Retina (tissue), 1 donor: ENCODE results near the gene RPL26.
"Not testable (repeated sequence)": the region's sequence is repeated elsewhere in the genome, so short reads cannot be mapped to it uniquely, and the experiment has no call there.

ENCODE experiments used
- DNase-seq: peaks from one replicate; pipeline ENCODE4 v3.0.0-alpha.2; 2016

Gene RPL26

DNA sequence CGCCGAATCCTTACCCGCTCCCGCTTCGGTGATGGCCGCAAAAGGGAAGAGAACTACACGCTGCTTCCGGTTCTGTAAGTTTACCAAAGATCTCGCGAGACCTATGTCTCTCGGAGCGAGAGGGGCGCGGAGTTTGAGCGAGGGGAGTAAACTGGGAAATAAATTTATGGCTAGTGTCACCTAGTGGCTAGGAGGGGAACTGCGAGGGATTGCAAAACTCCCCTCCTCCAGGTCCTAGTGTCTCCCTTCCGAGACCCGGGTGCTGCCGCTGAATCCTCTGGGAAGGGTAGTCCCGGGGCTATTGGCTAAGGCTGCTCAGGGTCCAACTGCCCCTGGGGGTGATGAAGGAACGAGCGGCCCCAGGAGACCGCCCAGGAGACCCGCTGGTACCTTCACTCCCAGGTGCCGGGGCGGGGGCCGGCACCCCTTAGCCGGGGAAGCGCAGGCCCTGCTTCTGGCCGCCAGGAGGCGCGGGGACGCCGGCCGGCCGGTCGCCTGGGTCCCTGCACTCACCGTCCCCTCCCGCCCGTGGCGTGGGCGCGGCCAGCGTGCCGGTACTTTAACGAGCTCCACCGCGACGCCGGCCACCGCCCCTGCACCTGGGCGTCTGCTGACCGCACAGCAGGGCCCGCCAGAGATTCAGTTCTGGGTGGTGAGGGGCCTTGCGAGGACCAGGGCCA is at the start of gene RPL26:
Gene RPL26 (minus strand): TSS at position 51 of the 680 bp plus-strand sequence. CDS start 883 bp downstream, outside the sequence.
- peak; percentile 100 for DNase-seq

DNA sequence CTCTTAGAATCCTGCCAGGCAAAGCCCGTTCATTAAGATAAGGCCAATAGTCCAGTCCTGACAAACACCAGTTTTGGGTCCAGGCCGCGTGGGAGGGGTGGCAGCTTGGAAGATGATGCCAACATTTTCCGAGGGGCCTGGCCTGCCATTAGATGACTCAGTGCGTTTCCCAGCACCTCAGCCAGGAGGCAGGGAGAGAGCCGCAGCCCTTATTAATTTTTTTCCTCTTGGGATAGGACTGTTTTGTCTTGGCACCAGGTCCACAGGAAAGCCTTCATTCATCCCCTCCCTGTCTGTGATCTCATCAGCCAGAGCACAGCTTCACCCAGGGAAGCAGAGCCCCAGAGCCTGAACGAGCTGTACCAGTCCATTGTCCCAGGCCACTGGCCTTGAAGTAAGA is 48.0 kb upstream of the RPL26 start:
- DNase-seq, result no peak

DNA sequence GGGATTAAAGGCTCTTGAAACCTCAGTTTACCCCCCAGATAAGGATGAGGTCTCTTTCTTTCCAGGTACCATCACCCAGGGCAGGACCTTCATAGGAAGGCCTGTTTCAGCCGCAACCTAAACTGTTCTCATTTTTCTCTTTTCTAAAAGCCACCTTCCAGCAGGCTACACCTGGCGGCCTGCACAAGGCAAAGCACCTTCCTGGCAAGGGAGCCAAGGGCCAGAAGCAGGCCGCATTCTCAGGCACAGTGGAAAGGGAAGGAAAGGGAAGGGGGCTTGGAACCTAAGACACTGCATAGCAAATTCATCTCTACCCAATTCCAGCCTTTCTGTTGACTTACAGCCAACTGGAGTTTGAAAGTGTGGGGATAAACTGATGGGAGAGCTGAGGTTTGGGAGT is 43.8 kb upstream of the RPL26 start:
- DNase-seq, result no peak

DNA sequence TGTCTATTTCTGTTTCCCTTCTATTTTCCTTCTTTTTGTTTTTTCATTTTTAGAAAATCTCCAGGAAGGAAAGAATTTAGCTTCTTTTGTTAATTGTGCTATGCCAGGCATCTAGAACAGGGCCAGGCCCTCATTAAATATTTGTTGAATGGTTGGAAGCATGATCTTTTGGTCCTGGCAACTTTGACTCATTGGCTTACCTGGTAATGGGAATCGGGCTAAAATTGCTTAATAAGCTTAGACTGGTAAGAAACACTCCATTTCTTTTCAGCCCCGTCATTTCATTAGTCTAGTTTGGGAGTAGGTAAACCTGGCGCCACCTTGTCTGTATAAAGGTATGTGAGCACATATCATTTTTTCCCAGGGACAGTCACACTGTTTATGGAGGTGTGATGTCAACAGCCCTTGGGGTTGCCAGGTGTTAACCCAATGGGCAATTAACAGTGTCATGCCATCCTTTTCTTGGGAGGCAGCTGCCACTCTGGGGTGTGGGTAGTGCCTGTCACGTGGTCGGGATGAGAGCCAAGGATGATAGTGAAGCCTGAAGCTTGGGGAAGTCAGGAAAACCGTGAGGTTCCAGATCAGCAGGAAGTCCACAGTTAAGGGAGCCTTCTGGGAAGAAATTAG is 43.2 kb upstream of the RPL26 start:
- no peak for DNase-seq

DNA sequence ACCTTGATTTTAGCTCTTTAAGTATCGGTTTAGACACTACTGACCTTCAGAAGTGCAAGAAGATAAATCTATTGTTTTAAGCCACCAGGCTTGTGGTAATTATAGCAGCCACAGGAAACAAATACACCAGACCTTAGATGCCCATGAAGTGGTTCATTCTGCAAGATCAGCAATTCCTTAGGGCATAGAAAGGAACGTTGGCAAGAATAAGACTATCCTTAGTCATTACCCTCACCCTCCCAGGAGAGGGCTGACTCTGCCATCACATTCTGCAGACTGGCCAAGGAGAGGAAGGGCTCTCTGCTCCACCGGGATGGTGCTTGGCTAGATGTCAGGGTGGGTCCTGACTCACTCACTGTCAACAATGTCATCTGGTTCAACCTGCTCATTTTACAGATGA is 38.6 kb upstream of the RPL26 start:
- no peak for DNase-seq

DNA sequence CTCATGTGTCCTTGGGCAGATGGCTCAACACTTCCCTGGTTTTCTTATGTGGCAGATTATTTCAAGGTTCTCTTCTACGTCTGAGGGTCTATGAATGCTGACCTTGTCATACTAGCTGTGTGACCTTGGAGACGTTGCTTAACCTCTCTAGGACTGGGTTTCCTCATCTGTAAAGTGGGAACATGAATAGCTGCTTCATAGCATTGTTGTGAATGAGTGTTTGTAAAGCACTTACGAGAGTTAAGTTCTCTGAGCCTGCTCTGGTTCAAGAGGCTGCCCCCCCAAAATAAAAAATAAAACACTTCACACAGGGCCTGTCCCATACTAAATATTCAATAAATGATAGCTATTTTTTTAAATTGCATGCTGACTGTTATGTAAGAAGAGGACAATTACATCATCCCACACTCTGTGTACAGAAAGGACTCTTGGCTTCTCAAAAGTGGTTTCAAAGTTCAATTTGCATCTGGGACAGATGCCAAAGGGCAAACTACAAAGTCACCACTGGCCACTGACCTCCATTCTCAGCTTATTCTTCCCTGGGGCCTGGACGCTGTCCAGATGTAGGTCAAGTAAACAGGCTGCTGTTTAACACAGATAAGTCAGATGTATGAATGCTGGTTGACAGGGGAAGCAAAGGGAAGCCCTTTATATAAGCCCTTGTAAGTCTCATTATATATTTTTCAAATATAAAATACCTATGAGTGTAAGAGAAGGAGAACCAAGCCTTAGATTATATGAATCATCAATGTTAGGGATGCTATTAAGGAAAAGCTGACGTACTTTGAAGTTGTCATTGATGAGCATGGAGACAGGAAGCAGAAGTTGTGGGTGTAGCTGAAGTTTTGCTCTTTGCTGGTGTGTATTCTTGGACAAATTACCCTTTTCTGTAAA is 37.3 kb upstream of the RPL26 start:
- no peak for DNase-seq

DNA sequence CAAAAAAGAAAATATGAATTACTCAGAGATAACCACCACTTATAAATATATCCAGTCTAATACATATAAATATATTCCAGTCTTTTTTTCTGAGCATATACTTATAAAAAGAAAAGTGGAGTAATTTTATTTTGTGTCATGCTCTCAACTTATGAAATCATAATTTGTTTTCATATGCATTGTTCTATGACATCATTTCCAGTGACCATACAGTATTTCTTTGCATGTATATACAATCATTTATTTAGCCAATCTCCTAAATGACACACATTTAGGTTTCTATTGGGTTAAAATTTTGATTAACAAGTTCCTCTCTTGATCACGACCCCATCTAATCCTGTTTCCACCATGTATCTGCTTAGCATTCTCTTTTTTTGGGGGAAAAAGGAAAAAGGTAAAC is 36.3 kb upstream of the RPL26 start:
- no peak for DNase-seq

DNA sequence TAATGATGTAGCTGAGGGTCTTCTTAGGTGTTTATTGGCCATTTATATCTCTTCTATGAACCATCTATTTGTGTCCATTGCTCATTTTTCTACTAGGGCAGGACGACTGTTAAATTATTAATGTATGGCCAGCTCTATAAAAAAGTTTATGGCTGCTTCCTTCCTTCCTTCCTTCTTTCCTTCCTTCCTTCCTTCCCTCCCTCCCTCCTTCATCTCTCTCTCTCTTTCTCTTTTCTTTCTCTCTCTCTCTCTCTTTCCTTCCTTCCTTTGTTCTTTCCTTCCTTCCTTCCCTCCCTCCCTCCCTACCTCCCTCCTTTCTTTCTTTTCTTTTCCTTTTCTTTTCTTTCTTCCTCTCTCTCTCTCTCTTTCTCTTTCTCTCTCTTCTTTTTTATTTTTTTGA is 35.5 kb upstream of the RPL26 start:
- no peak for DNase-seq

DNA sequence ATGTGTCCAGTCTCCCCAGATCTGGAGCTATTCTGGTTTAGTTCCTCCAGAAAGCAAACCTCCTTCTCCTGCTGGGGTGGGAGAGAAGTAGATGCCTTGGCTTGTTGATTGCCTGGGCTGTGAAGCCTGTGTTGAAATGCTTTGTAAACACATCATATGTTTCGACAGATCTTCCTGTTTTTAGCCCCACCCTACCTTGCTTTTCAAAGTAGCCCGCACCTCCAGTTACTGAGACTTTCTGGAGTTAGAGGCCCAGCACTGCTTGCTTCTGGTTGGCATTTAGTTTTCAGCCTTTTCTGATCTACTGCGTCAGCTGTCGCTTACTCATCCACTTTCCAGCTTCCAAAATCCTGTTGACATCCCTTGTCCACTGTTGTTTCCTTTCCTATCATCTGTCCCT is 34.8 kb upstream of the RPL26 start:
- no peak for DNase-seq

DNA sequence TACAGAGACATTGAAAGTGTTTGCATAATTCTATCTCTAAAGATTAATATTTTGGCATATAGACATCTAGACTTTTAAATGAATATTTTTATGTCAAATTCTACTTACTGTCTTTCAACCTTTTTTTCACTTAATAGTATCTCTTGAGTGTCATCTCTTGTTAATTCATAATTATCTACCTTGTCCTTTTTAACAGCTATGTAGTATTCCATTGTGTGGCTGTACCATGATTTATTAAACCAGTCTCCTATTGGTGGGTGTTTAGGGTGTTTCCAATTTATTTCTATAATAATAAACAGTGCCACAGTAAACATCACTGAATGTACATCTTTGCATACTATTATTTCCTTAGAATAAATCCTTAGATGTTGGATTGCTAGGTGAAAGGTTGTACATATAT is 30.9 kb upstream of the RPL26 start:
- no peak for DNase-seq

DNA sequence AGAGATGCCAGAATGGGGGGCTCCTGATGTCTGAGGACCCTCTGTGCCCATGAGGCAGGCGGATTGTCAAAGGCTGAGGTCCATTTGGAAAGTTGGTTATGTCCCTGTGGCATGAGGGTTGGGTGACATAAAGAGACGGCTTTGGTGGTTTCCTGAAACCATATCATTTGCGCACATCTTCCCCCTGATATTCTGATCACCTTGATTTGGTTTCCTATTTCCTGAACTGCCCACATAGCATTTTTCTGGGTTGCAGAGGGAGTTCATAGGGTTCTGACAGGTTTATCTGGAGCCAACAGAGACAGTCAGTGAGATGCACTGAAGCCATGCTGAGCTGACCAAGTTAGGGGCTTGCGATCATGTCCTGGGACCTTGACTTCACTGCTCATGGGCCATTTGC is 30.3 kb upstream of the RPL26 start:
- DNase-seq, result no peak

DNA sequence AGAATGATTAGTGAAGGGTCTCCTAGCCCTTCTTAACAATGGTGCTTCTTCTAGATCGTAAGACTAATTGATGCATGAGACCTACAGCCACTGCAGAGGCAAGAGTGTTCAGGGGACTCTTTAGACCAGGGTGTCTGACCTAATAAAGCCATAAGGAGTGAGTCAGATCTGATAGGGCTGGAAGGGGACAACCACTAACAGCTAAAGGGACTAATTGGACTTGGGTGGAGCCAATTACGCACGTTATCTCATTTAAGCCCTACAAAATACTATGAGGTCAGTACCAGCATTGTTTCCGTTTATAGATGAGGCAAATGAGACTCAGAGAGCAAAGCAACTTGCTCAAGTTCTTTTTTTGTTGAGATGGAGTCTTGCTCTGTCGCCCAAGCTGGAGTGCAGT is 29.1 kb upstream of the RPL26 start:
- DNase-seq, result no peak

DNA sequence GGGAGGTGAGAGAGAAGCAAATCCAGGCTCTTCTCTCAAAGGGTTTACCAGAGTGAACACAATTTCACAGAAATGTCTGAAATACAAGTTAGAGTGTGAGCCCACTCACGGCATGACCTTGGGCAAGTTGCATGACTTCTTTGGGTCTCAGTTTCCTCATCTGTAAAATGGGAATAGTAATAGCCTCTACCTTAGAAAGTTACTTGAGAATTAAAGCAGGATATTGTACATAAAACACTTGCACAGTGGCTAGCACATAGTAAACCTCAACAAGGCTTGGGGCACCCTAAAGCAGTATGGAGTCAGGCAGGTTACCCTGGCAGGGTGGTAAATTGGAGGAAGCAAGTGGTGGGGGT is 27.9 kb upstream of the RPL26 start:
- no peak for DNase-seq

DNA sequence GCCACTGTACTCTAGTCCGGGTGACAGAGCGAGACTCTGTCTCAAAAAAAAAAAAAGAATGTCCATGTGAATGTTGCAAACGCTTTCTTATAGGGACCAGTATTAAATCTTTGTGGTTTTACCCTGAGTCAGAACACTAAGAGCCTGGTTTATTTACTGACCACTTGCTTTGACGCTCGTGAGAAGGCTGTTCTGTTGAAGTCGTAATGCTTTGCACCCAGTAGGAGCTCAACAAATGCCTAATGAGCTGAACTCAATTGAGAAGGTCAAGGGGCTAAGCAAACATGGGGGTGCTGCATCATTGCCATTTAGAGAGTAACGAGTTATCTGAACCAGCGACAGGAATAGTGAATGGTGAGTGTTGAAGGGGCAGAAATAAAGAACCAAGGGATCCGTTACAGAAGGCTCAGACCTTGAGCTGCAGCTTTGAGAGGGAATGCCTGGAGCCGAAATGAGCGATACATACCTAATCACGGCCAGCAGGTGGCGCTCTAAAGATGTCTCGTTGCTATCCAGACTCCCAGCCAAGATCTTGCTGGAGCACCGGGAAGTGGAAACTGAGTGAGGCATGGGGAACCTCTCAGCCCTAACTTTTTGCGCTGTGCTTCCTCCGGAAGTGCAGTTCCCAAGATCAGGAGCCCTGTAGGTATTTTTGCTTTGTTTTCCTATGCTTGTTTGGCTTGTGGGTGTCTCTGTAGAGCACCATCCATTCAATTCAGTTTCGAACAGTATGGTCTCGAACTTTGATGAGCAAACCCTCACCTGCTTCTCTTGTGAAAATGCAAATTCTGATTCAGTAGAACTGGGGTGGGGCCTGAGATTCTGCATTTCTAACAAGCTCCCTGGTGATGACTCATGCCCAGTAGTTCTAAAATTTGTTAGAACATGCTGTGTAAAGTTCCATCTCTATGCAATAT is 27.2 kb upstream of the RPL26 start:
- peak; percentile 87 for DNase-seq

DNA sequence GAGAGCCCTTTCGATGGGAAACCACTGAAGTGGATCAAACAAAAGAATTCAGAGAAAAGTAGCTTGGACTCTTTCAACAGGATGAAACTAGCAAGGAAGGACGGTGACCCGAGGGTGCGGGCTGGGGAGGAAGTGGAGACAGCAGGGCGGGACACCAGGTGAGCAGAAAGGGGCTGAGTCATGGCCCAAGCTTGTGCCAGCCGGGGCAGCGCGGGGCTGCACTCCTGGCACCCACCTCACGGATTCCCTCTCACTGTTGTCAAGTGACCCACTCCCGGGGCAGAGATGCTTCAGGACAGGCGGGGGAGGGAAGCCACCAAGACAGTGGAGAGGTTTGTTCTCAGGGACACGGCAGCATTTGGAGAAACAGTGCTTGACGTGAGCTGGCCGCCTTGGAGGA is 25.4 kb upstream of the RPL26 start:
- DNase-seq, result no peak

DNA sequence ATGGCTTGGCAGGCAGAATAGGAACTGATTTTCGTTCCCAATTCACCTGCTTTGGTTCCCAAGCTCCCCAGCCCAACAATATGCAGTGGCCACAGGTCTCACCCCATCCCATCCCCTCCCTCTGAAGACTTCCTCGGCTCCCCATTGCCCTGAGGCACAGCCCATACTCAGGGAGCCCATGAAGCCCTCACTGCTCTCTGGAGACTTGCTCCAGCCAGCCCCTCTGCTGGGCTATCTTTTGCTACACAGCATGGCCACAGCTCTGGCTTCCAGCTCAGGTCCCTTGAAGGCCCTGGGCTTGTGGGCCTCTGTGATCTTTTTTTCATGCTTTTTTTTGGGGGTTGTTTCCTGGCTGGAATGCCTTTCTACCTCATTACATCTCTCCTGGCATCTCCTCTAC is 23.2 kb upstream of the RPL26 start:
- DNase-seq, result no peak

DNA sequence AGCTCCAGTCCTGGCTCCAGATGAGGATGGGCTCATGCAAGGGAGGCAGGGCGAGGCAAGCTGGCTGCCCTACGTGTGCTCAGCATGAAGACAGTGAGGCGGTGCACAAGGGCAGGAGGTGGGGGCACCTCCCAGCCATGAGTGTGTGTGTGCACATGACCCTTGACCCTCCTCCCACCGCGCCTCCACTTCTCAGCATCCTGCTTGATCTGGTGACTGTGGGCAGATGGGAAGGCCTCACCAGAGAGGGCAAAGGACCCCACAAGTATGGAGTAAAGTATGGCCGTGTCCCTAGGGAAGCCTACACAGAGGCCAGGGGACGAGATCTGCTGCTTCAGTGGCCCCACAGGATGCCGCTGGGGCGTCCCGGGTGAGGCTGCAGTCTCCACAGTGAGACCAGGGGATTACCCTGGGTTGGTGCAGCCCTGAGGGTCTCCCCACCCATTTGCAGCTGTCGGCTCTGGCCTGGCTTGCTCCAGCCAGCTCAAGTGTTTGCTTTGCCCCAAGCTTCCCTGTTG is 22.6 kb upstream of the RPL26 start:
- DNase-seq, result no peak

DNA sequence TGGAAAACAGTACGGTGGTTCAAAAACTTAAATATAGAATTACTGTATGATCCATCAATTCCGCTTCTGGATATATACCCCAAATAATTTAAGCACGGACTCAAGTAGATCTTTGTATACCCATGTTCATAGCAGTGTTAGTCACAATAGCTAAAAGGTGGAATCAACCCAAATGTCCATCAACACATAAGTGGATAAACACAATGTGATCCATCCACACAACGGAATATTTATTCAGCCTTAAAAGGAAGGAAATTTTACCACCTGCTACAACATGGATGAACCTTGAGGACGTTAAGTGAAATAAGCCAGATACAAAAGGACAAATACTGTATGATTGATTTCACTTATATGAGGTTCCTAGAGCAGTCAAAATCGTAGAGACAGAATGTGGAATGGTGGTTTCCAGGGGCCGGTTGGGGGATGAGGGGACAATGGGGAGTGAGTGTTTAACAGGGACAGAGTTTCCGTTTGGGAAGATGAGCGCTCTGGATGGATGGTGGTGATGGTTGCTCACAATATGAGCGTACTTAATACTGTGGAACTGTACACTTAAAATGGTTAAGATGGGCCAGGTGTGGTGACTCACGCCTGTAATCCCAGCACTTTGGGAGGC is 20.0 kb upstream of the RPL26 start:
- no peak for DNase-seq

DNA sequence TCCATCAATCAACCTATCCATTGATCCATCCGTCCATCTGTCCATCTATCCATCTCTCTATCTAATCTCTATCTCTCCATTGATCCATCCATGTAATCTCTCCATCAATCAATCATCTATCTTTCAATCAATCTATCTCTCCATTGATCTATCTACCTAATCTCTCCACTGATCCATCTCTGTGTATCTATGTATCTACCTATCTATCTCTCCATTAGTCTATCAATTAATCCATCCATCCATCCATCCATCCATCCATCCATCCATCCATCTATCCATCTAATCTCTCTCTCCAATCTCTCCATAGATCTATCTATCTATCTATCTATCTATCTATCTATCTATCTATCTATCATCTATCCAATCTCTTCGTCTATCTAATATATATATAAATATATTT is 18.1 kb upstream of the RPL26 start:
- no peak for DNase-seq

DNA sequence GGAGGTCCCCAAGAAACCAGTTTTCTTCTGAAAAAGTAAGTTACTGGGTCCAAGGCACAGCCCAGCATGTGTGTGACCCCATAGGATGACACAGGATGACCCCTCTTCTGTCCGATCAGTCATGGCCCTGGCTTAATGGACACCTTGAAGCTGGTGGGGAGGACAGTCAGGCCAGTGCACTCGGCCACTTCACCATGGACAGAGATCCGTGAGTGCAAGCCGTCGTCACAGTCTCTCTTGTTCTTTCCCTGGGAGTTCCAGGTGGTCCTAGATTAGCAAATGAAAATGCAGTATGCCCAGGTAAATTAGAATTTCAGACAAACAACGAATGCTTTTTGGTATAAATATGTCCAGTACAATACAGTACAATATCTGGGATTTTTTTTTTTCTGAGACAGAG is 16.0 kb upstream of the RPL26 start:
- no peak for DNase-seq

DNA sequence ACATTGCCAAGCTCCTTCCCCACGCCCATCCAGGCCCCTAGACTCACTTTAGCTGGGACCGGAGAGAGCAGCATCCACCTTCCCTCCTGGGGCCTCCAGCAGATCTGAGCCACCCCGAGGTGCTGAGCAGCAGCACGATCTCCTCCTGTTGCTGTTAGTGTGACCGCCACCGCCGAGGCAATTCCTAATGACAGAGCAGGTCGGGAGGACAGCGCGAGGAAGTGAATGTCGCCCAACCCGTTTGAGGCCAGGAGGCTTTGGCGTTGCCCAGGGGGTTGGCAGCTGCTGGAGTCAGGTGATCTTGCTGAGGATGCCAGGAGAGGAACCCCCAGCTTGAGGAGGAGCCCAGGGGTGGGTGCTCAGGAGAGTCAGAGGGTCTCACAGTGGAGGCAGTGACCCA is 14.6 kb upstream of the RPL26 start, which contains the start of gene RNF222:
Gene RNF222 (minus strand): TSS at position 192 of the 400 bp plus-strand sequence. CDS start 4,366 bp downstream, outside the sequence.
- DNase-seq, result no peak

DNA sequence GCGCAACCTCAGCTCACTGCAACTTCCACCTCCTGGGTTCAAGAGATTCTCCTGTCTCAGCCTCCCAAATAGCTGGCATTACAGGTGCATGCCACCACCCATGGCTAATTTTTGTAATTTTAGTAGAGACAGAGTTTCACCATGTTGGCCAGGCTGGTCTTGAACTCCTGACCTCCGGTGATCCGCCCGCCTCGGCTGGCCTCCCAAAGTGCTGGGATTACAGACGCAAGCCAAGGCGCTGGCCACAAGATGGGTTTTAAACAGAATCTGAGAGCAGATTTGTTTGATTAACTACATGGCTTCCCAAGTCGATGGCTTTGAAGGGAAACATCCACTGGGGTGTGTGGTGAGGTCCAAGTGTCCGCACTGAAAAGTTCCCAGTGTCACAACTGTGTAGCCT is 11.5 kb upstream of the RPL26 start:
- not testable (repeated sequence) for DNase-seq
